T-helper 22 cell (primary cell): ENCODE measurements around the gene DVL1.

Experiments
- DNase-seq: peaks from one replicate; pipeline ENCODE4 v3.0.0-alpha.2; 2020; ENCODE audit warnings: low read depth

DVL1 gene

DNA sequence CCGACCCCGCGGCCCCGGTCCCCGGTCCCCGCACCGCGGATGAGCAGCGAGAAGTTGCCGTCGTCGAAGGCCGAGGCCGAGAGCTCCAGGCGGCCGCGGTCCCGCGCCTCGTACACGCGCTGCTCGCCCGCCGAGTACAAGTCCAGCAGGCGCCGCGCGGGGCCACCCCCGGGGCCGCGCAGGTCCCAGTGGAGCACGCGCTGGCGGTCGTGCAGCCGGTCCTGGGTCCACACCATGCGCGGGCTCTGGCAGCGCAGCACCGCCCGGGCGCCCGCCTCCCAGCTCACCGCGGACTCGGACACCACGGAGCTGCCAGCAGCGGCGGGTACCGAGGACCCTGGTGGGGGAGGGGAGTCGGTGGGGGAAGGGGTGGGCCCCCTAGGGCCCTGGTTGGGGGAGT, 6.2 kb upstream of the DVL1 start:
- DNase-seq, result no peak

- no peak for DNase-seq
Observed at GRCh38 chr1:1354271-1355247, 5.3 kb upstream of the DVL1 start.

GRCh38 chr1:1353389-1354151, 4.4 kb upstream of the DVL1 start:
- DNase-seq, result no peak

DNA sequence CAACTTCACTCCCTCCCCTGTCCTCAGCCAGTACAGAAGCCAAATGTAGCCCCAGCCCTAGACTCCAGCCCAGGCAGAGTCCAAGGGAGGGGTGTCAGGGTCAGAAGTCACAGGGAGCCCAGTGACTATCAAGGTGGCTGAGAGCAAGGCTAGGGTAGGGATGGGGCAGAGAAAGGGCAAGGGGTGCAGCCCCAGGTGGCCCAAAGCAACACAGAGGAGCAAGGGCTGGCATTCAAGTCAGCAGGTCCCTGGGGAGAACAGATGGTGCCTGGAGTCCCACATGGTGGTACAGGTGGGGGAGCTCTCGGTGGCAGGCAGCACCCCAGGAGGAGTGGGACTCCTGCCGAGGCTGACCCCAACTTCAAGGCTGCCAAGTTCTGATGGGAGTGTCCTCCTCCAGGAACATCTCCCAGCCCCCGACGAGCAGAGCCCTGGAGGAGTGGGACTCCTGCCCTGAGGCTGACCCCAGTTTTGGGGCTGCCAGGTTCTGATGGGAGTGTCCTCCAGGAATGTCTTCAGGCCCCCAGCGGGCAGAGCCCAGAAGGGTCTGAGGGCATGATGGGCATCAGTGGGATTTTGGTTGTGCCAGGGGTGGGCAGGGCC, 3.7 kb upstream of the DVL1 start:
- DNase-seq, result no peak

GRCh38 chr1:1351511-1352427, 2.6 kb upstream of the DVL1 start:
- DNase-seq, result no peak

DNA sequence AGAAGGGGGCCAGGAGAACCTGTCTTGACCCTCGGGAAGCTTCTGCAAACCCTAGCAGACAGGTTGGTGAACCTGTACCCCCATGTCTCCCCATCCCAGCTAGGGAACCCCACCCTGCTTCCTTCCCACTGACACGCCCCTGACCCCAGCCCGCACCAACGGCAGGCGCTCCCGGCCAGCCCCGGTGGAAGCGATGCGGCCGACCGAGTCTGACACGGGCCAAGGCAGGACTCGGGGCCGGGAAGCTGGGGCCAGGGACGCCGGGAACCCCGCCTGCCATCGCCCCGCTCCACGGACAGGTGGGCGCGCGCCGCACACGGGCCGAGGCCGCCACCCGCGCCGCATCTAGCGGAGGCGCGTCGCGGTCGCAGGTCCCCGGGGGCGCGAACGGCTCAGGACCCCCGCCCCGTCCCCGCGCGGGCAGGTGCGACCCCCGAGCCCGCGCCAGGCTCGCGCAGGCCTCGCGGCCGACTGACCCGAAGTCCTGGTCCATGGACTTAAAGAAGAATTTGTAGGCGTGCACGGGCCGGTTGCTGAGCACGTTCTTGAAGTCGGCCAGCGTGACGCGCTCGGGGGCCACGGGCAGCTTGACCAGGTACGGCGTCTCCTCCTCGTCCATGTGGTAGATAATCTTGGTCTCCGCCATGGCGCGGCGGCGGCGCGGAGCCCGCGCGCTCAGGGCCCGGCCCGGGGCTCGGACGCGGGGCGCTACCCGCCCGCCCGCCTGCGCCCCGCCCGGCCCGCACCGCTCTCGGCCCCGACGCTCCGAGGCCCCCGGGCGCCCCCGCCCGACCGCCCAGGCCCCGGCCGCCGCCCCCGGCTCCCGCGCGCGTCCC, 580 bp downstream of the DVL1 start:
- no peak for DNase-seq

GRCh38 chr1:1347663-1348419, 1.4 kb downstream of the DVL1 start:
- DNase-seq, result no peak

- no peak for DNase-seq
Observed at GRCh38 chr1:1347026-1347595, 2.1 kb downstream of the DVL1 start.

GRCh38 chr1:1346501-1346890, 2.7 kb downstream of the DVL1 start:
- DNase-seq, result no peak

DNA sequence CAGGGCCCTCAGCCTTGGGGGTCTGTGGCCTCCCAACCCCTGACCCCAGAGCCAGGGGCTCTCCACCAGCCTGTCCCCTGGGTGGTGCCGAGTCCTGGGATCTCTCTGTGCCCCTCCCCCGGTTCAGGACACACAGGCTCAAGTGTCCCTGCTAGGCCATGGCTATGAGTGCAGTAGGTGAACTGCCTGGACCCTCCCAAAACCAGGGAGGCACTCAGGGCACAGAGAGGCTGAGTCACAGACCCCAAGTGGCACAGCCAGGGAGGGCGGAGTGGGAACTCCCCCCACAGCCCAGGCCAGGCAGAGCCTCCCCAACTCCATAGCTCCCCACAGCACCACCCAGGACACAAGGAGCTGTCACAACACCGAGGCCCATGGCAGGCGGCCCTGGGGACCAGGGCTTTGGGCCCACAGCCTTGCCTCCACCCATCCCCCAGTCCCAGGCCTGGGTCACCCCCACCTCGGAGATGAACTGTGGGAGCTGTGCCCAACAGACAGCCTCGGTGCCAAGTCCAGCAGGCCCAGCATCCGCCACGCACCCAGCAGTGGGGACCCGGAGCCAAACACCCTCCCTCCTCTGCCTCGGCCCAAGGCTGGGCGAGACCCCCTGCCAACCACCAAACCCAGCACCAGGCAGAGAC, 3.2 kb downstream of the DVL1 start:
- DNase-seq, result no peak

- no peak for DNase-seq
Observed at GRCh38 chr1:1345384-1345783, 3.8 kb downstream of the DVL1 start.

GRCh38 chr1:1344655-1345361, 4.4 kb downstream of the DVL1 start:
- no peak for DNase-seq

- DNase-seq, result no peak
Observed at GRCh38 chr1:1343811-1344421, 5.3 kb downstream of the DVL1 start.

DNA sequence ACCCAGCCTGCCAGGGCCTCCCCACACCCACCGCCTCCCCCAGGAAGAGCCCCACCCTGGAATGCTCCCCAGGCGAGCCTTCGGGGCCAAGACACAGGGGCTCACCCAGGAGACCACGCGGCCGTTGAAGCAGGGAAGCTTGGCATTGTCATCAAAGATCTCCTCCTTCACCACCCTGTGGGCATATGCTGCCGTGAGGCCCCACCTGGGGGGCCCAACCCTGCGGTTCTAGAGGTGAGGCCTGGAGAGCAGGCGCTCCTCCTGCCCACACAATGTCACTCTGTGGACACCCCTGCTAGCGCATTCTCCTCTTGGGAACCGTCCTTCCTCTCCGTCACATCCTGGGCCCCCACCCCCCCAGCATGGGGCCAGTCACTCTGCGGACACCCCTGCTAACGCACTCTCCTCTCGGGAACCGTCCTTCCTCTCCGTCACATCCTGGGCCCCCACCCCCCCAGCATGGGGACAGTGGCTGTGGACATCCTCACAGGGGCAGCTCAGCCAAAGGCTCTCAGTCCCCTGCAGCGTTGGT, 6.6 kb downstream of the DVL1 start:
- DNase-seq, result no peak

DNA sequence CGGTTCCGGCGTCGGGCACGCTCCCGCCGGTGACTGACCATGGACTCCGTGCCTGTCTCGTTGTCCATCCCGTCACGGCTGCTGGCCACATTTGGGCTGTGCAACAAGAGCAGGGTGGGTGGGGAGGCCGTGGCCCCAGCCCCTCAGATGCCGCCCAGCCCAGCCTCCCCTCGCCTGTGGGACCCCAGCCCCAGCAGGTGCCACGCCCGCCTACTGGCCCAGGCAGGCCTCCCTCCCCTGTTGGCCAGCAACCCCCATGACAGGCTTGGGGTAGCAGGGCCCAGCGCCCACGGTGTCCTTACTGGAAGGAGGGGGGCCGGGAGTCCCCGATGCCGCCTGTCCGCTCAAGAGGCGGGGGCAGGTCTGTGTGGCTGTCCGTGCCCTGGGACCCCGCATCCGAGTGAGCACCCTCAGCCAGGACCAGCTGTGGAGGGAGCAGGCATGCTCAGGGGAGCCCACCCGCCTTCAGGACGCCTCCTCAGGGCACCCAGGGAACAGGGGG, 7.1 kb downstream of the DVL1 start:
- no peak for DNase-seq

DNA sequence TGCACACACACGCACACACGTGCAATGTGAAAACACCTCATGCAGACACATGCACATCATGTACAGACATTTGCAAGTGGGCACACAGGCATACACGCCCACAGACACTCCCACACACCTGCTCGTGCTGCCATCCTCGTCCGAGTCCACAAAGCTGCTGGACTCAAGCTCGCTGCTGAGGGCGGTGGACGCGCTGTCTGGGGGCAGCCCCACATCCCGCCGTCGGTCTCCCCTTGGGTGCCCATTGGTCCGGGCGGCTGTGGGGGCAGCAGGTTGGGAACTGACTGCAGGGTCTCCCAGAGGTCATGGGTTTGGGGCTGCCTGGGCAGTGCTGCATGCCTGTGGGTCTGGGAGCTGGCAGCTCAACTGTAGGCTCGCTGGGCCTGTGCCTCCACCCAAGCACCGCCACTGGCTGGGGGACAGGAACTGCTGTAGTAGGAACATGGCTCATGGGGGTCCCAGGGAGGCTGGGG, 7.6 kb downstream of the DVL1 start:
- no peak for DNase-seq

DNA sequence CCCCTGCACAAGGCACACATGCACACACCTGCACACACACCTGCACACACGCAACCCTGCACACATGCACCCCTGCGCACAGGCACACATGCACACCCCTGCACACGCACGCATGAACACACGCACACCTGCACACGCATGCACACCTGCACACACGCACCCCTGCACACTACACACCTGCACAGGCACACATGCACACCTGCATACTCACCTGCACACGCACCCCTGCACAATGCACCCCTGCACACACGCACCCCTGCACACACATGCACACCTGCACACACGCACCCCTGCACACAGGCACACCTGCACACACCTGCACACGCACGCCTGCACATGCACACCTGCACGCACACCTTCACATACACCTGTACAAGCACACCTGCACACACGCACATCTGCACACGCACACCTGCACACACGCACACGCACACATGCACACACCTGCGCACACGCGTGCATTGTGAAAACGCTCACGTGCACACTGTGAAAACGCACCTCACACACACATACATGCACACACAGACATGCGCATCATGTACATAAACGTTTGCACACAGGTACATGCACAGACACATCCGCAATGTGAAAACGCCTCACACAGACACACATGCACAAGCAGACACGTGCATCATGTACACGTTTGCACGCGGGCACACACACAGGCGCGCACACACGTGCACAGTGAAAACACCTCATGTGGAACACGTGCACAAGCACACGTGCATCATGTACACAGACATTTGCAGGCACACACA, 8.2 kb downstream of the DVL1 start:
- DNase-seq, result no peak
